MM.1S (cell line): ENCODE measurements around the gene INSRR.

Experiments used
- DNase-seq: peaks from one replicate; pipeline ENCODE4 v3.0.0-alpha.2; 2015
- H2AFZ ChIP-seq: fragments of 300-600 bp; sonication (generic); 2 replicates; pipeline ENCODE4 v1.6.0; 2016; ENCODE audit warnings: antibody characterized with exemption, low read length
- H3F3A ChIP-seq: fragments of 300-600 bp; sonication (generic); 2 replicates; pipeline ENCODE4 v1.6.1; 2016; ENCODE audit warnings: mild to moderate bottlenecking, antibody characterized with exemption, low read length, moderate library complexity, mixed read lengths; ENCODE audit not compliant: insufficient read depth
- H3K27ac ChIP-seq: fragments of 300-600 bp; sonication (generic); 2 replicates; pipeline ENCODE4 v1.5.1; 2016; ENCODE audit warnings: mild to moderate bottlenecking, low read length
- H3K27me3 ChIP-seq: fragments of 300-600 bp; sonication (generic); replicated peaks from 2 replicates; pipeline ENCODE4 v1.6.0; 2016; ENCODE audit warnings: low read length; ENCODE audit not compliant: insufficient read depth
- H3K36me3 ChIP-seq: fragments of 300-600 bp; sonication (generic); replicated peaks from 2 replicates; pipeline ENCODE4 v1.6.1; 2016; ENCODE audit warnings: mild to moderate bottlenecking, low read length, mixed read lengths; ENCODE audit not compliant: insufficient read depth
- H3K4me1 ChIP-seq: fragments of 300-600 bp; sonication (generic); 2 replicates; pipeline ENCODE4 v1.6.1; 2016; ENCODE audit warnings: low read length, mixed read lengths
- H3K4me2 ChIP-seq: fragments of 300-600 bp; sonication (generic); 2 replicates; pipeline ENCODE4 v1.6.0; 2016; ENCODE audit warnings: low read depth, low read length
- H3K4me3 ChIP-seq: fragments of 300-600 bp; sonication (generic); 2 replicates; pipeline ENCODE4 v1.5.1; 2016; ENCODE audit warnings: low read length, mixed read lengths
- H3K79me2 ChIP-seq: fragments of 300-600 bp; sonication (generic); 2 replicates; pipeline ENCODE4 v1.6.1; 2016; ENCODE audit warnings: mixed run types, low read length, mixed read lengths
- H3K9ac ChIP-seq: fragments of 300-600 bp; sonication (generic); 2 replicates; pipeline ENCODE4 v1.6.1; 2016; ENCODE audit warnings: low read length, mixed read lengths
- H3K9me2 ChIP-seq: fragments of 300-600 bp; sonication (generic); replicated peaks from 2 replicates; pipeline ENCODE4 v1.6.1; 2016; ENCODE audit warnings: mild to moderate bottlenecking, low read length, mixed read lengths; ENCODE audit not compliant: insufficient read depth
- H3K9me3 ChIP-seq: fragments of 300-600 bp; sonication (generic); replicated peaks from 2 replicates; pipeline ENCODE4 v1.6.1; 2016; ENCODE audit warnings: mild to moderate bottlenecking, low read length, mixed read lengths; ENCODE audit not compliant: insufficient read depth
- H4K20me1 ChIP-seq: fragments of 300-600 bp; sonication (generic); 2 replicates; pipeline ENCODE4 v1.6.1; 2016; ENCODE audit warnings: mild to moderate bottlenecking, low read length, moderate library complexity, mixed read lengths; ENCODE audit not compliant: insufficient read depth
- CTCF ChIP-seq: fragments of 300-600 bp; sonication (generic); IDR thresholded peaks from 2 replicates; pipeline ENCODE4 v1.5.1; 2016; ENCODE audit warnings: antibody characterized with exemption, low read length, mixed read lengths
- EZH2 ChIP-seq: fragments of 300-600 bp; sonication (generic); optimal IDR thresholded peaks from 2 replicates; pipeline ENCODE3; 2017; ENCODE audit warnings: low read depth, mild to moderate bottlenecking, antibody characterized with exemption, low read length, mixed read lengths
- EZH2phosphoT487 ChIP-seq: fragments of 300-600 bp; sonication (generic); IDR thresholded peaks from 2 replicates; pipeline ENCODE4 v1.6.1; 2018; ENCODE audit warnings: antibody characterized with exemption, low read length

INSRR gene

GRCh38 chr1:156886583-156887281 lies 27.8 kb upstream of the INSRR start:
- no peaks in the 10 kb centered on the region for H4K20me1 ChIP-seq
- DNase-seq = no peak
- no peak overlapping the region for H3K9ac ChIP-seq
- no peak overlapping the region for H3K4me3 ChIP-seq
- no peaks in the 10 kb centered on the region for H3F3A ChIP-seq
- H3K9me2 ChIP-seq = no peaks in the 10 kb centered on the region
- H2AFZ ChIP-seq = no peak overlapping the region
- H3K9me3 ChIP-seq = no peaks in the 10 kb centered on the region
- no peak overlapping the region for H3K27ac ChIP-seq
- H3K27me3 ChIP-seq = peaks cover 38% of the 10 kb centered on the region
- TF ChIP-seq EZH2phosphoT487 (no peak), EZH2 (no peak), CTCF (no peak)
- no peaks in the 10 kb centered on the region for H3K4me1 ChIP-seq
- no peaks in the 10 kb centered on the region for H3K36me3 ChIP-seq
- H3K4me2 ChIP-seq = no peak overlapping the region
- H3K79me2 ChIP-seq = no peaks in the 10 kb centered on the region

- H3K4me1 ChIP-seq = peaks cover 2% of the 10 kb centered on the region; the same call in 1 of the 2 replicates
- H3K36me3 ChIP-seq = no peaks in the 10 kb centered on the region
- no peak overlapping the region for H3K9ac ChIP-seq
- H3K79me2 ChIP-seq = no peaks in the 10 kb centered on the region
- DNase-seq = no peak
- H2AFZ ChIP-seq = no peak overlapping the region
- H3K27ac ChIP-seq = no peak overlapping the region
- H3F3A ChIP-seq = no peaks in the 10 kb centered on the region
- H3K27me3 ChIP-seq = peaks cover 30% of the 10 kb centered on the region
- H3K9me2 ChIP-seq = no peaks in the 10 kb centered on the region
- H3K4me2 ChIP-seq = no peak overlapping the region
- no peaks in the 10 kb centered on the region for H4K20me1 ChIP-seq
- TF ChIP-seq EZH2 = no peak
- no peak for TF ChIP-seq CTCF
- TF ChIP-seq EZH2phosphoT487 = no peak
- no peaks in the 10 kb centered on the region for H3K9me3 ChIP-seq
- H3K4me3 ChIP-seq = no peak overlapping the region
Measured at GRCh38 chr1:156885880-156886355, 27.0 kb upstream of the INSRR start.

- TF ChIP-seq EZH2phosphoT487 = no peak
- TF ChIP-seq EZH2 = no peak
- no peak for TF ChIP-seq CTCF
- no peak overlapping the region for H3K4me2 ChIP-seq
- H3F3A ChIP-seq = no peaks in the 10 kb centered on the region
- no peak overlapping the region for H3K9ac ChIP-seq
- no peaks in the 10 kb centered on the region for H3K36me3 ChIP-seq
- H3K27ac ChIP-seq = no peak overlapping the region
- no peak for DNase-seq
- peaks cover 8% of the 10 kb centered on the region; the same call in 1 of the 2 replicates for H3K4me1 ChIP-seq
- no peak overlapping the region for H3K4me3 ChIP-seq
- H3K79me2 ChIP-seq = no peaks in the 10 kb centered on the region
- H3K9me3 ChIP-seq = no peaks in the 10 kb centered on the region
- peaks cover 30% of the 10 kb centered on the region for H3K27me3 ChIP-seq
- no peak overlapping the region for H2AFZ ChIP-seq
- H4K20me1 ChIP-seq = no peaks in the 10 kb centered on the region
- no peaks in the 10 kb centered on the region for H3K9me2 ChIP-seq
Measured at GRCh38 chr1:156885314-156885713, 26.4 kb upstream of the INSRR start.
